GM12892 (cell line): ENCODE measurements around the gene TMEM50B.
"Not testable (repeated sequence)": the region's sequence is repeated elsewhere in the genome, so short reads cannot be mapped to it uniquely, and the experiment has no call there.

Source experiments
- DNase-seq: peaks from one replicate; pipeline ENCODE4 v3.0.0; 2011; ENCODE audit not compliant: insufficient read length
- FAIRE-seq: peaks from 2 replicates; lab custom pipeline; 2011; peaks lifted over from hg19 to GRCh38; lab: Jason Lieb, UNC
- POLR2A ChIP-seq: IDR thresholded peaks from 2 replicates; pipeline ENCODE4 v1.6.1; 2011; ENCODE audit warnings: low read depth, low read length, control low read depth
- POLR2AphosphoS5 ChIP-seq: IDR thresholded peaks from 2 replicates; pipeline ENCODE4 v1.6.1; 2011; ENCODE audit warnings: low read depth, low read length, control low read depth
- TAF1 ChIP-seq: IDR thresholded peaks from 2 replicates; pipeline ENCODE4 v1.6.1; 2011; ENCODE audit warnings: low read depth, mild to moderate bottlenecking, control low read depth, low read length, borderline replicate concordance

The TMEM50B gene

DNA sequence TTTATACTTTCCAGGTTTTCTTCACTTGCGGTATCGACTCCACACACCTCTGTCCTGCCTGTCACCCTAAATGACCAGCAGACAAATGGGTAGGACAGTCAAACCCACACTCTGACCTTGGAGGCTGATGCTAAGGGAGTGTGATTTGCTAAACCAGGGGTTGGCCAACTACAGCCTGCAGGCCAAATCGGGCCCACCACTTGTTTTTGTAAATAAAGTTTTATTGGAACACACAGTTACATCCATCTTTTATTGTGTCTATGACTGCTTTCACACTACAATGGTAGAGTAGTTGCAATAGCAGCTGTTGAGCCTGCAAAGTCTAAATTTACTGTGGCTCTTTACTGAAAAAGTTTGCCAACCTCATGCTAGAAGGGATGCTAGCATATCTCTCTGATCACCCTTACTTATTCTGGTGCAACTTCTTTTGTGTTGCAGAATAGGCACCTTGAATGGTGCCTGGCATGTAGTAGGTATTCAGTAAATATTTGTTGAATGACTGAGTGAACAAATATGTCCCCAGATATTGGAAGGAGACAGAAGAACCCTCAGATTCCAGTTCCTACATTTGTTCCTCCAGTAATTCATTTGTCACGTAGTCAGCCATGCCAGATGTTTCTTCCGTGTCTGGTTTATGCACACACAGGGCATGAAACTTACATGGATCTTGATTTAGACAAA is 57.9 kb downstream of the TMEM50B start:
- no peak for TF ChIP-seq POLR2A
- TF ChIP-seq POLR2AphosphoS5 = no peak
- no peak for TF ChIP-seq TAF1
- no peak for DNase-seq
- FAIRE-seq = peak; percentile 57

DNA sequence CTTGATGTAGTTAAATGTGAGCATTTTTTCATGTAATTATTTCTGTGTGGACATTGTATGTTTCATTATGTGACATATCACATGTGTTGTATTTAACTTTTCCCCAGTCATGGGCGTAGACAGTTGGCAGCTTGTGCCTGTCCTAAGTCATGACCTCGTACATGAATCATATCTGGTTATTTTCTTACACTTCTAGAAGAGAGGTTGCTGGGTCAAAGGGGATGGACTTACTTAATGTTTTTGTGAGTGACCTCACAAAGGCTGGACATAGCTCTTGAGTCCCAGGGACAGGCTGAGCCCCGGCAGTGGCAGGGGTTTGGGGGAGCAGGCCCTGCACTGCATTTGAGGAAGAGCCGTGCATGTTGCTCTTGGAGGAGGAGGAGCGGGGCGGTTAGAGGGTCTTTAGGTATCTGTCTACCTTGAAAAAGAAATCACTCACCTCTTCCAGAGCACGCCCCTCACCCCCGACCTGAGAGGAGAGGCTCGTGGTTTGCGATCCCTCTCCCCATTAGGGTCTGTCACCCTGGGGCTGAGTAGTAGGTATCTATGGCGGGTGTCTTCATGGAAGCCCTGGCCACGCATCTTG is 60.1 kb downstream of the TMEM50B start:
- DNase-seq = no peak
- no peak for FAIRE-seq
- no peak for TF ChIP-seq POLR2A
- TF ChIP-seq POLR2AphosphoS5 = no peak
- no peak for TF ChIP-seq TAF1

DNA sequence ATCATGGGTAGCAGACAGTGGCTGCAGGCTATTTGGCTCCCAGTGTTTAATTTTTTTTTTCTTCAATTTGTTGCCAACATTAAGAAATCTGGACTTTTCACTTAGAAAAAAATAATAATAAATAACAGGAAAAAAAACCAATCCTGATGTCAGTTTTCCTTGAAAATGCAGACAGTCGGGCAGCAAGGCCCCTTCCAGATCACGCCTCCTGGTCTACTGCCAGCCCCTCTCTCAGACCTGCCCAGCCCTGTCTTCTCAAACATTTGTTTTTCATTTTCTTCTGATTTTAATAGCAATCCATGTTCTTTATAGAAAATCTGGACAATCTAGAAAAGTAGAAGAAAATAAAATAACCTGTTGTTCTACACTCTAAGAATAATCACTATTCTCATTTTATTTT is 61.1 kb downstream of the TMEM50B start:
- TF ChIP-seq TAF1 = no peak
- no peak for TF ChIP-seq POLR2AphosphoS5
- no peak for TF ChIP-seq POLR2A
- no peak for DNase-seq
- FAIRE-seq = no peak

DNA sequence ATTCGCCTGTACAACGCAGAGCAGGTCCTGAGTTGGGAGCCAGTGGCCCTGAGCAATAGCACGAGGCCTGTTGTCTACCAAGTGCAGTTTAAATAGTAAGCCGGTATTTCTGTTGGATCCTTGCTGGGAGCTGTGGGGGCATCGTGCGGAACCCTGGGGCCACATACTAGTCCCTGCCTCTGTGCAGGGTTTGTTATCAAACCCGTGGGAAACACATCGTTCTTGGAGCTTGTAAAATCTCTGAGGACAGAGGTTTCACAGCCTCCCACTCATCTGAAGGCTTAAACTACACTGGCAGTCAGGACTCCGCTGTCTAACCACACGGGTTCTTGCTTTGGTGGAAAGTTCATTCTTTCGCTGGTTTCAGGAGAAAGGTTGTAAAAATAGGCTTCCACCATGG is 64.8 kb downstream of the TMEM50B start:
- DNase-seq = no peak
- FAIRE-seq = no peak
- TF ChIP-seq POLR2A (no peak), TAF1 (no peak), POLR2AphosphoS5 (no peak)

DNA sequence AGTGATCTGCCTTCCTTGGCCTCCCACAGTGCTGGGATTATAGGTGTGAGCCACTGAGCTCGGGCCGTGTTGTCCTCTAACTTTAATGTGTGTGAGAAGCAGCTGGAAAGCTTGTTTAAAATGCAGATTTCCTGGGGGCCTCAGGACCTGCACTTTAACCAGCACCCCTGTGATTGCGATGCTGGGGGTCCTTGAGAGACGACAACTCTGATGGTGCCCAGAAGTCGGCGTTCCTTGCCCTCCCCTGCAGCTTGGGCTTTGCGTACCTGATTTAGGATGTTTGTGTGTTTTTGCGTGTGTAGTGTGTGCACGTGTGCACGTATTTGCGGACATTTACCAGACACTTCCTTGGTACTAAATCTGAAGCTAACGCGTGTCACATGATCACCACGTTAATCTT is 65.7 kb downstream of the TMEM50B start:
- DNase-seq (no peak), FAIRE-seq (no peak)
- TF ChIP-seq POLR2A (no peak), TAF1 (no peak), POLR2AphosphoS5 (no peak)

DNA sequence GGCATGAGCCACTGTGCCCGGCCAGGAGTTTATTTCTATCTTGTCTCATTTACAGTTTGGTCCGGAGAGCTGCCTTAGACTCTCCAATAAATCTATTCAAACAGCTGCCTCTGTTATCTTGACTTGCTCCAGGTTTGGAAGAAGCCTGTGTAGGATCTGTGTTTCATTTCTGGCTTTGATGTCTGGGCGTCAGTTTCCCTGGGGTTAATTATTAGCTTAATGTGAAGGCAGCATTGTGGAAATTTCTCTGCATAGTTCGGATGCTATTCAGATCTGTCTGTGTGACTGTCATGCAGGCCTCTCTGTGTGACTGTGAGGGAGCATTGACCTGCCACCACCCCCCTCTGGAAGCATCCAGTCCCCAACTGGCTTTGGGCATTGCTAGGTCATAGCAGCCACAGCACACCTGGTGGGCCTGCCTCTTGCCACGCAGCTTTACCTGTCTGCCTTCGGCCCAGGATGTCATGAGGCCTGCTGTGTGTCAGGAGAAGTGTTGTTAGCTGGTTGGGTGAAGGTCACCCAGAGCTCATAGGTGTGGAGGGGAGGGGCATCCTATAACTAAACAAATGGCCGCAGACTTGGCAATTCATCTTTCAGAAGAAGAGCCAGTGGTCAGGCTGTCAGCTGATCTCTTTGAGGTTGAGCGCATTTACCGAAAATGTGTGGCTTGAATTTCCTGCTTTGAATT is 66.8 kb downstream of the TMEM50B start:
- TF ChIP-seq POLR2A (no peak), TAF1 (no peak), POLR2AphosphoS5 (no peak)
- FAIRE-seq = no peak
- no peak for DNase-seq

DNA sequence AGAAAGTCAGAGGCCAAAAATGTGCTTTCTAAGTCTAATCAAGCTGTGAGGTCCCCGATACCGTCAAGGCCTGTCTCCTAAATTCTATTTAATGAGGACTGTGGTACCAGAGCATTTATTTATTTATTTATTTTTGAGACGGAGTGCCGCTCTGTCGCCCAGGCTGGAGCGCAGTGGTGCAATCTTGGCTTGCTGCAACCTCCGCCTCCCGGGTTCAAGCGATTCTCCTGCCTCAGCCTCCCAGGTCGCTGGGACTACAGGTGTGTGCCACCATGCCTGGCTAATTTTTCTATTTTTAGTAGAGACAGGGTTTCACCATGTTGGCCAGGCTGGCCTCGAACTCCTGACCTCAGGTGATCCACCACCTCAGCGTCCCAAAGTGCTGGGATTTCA is 67.3 kb downstream of the TMEM50B start:
- FAIRE-seq = not testable (repeated sequence)

DNA sequence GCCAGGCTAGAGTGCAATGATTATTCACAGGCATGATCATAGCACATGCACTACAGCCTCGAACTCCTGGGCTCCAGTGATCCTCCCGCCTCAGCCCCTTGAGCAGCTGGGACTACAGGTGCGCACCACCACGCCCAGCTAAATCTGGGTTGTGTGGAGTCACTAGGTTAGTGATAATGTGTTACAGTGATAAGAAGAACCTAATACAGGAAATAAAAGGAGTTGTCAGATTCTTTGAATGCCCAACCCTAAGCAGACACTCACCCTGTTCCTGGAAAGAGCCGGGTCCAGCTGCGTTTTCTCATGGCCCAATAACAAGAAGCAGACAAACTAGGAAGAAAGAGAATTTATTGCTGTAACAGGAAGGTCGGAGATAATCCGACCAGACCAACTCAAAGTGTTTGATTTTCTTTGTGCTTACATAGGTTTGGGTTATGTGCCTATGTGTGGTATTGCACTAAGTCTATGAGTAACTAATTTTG is 67.8 kb downstream of the TMEM50B start:
- FAIRE-seq = no peak
- no peak for DNase-seq
- TF ChIP-seq TAF1 (no peak), POLR2A (no peak), POLR2AphosphoS5 (no peak)

More for the DNA sequence above, 67.3 kb downstream of the TMEM50B start:
- not testable (repeated sequence) for DNase-seq

DNA sequence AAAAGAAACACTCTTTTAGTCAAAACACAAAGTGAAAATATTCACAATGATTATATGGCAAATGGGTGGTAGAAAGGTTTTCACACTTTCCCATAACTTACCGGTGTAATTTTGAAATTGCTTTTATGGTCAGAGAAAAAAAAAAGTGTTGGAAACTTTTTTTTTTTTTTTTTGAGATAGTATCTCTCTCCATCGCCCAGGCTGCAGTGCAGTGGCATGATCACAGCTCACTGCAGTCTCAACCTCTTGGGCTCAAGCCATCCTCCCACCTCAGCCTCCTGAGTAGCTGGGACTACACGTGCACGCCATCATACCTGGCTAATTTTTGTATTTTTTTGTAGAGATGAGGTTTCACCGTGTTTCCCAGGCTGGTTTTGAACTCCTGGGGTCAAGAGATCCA is 73.3 kb downstream of the TMEM50B start:
- no peak for DNase-seq
- no peak for FAIRE-seq
- TF ChIP-seq TAF1 (no peak), POLR2AphosphoS5 (no peak), POLR2A (no peak)

DNA sequence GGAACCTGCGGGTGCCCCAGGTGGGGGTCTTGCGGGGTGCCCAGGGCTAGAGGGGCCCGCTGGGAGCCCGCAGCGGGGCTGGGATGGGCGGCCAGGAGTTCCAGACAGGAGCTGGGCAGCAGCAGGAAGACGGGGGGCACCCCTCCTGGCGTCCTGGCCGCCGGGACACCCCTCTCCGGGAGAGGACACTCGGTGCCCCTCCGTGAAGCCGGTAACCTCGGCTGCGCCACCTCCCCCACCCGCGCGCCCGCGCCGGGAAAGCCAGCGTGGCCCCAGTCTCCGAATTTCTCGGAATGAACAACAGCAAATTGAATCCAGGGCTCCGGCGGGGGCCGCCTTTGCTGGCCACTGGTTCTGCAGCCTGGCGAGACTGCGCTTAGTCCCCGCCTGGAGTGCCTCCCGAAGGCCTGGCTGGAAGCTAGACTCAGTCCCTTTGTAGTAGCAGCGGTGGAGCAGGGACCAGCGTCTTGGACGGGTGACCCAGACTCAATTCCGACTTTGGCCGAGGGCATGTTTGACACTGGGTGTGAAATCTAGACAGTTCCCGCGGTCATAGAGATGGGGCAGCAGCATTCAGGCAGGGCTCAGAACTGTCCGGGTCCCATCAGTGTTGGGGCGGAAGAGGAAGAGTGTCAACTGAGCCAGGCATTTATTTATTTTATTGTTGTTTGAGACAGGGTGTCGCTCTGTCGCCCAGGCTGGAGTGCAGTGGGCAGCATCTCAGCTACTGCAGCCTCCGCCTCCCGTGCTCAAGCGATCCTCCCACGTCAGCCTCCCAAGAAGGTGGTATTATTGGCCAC is 75.8 kb downstream of the TMEM50B start:
- TF ChIP-seq POLR2AphosphoS5 (peak; percentile 71), POLR2A (peak; percentile 44; the same call in 1 of the 2 replicates), TAF1 (0 out of 2 replicates have a peak, but pooled peaks have one; percentile 51)
- DNase-seq (peak; percentile 38), FAIRE-seq (peak; percentile 82)

DNA sequence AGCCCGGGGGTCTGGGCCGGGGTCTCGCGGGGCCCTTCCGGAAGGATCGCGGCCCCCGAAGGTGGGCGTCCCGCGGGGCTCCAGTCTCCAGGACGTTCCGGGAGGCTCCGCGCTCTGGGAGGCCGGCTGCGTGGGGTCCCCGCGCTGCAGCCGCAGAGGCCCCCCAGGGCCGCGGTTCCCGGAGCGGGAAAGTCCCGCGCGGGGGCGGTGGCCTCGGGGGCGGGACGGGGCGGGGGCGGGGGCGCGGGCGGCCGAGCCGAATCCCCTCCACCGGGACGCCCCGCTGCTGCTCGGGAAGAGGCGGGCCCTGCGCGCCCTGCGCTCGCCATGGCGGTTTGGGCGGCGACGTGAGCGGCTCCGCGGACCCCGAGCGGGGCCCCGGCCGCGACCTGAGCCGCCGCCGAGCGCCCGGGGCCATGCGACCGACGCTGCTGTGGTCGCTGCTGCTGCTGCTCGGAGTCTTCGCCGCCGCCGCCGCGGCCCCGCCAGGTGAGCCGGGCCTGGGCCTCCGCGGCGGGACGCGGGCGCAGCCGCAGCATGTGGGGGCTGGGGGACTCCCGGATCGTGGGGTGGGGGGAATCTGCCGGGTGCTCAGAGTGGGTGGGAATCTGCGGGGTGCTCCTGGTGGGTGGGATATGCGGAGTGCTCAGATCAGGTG is 76.5 kb downstream of the TMEM50B start, which contains the start of gene IFNGR2:
Gene IFNGR2 (plus strand): TSS at position 286 of the 658 bp plus-strand sequence. CDS start 131 bp downstream, at position 417.
- DNase-seq (peak; percentile 66), FAIRE-seq (no peak)
- TF ChIP-seq POLR2AphosphoS5 (no peak), TAF1 (peak; percentile 31; the same call in 1 of the 2 replicates), POLR2A (no peak; the same call in 1 of the 2 replicates)
